Fibroblast of lung (primary cell): ENCODE data around the gene BCL10. TPM values are rescaled to one million over a fixed set of nuclear protein-coding genes. Genes with fewer than 3 reads are reported as not detected.

Source experiments
- DNase-seq, 2 donors: peaks; one replicate each; pipeline versions ENCODE4 v3.0.0 to v3.0.0-alpha.2; 2010; ENCODE audit warnings: low read depth in 2 of 2
- H2AFZ ChIP-seq: 2 replicates; pipeline ENCODE4 v1.5.1; 2012; ENCODE audit warnings: low read length, control low read depth, inconsistent platforms
- H3K27ac ChIP-seq: 2 replicates; pipeline ENCODE4 v1.5.1; 2011; ENCODE audit warnings: low read length, control low read depth; ENCODE audit not compliant: insufficient read depth
- H3K27me3 ChIP-seq: 2 replicates; pipeline ENCODE4 v1.5.1; 2011; ENCODE audit warnings: mild to moderate bottlenecking, low read length; ENCODE audit not compliant: control insufficient read depth, insufficient read depth
- H3K36me3 ChIP-seq: 2 replicates; pipeline ENCODE4 v1.5.1; 2011; ENCODE audit warnings: low read length; ENCODE audit not compliant: control insufficient read depth, insufficient read depth
- H3K4me1 ChIP-seq: 2 replicates; pipeline ENCODE4 v1.5.1; 2011; ENCODE audit warnings: low read length; ENCODE audit not compliant: control insufficient read depth, insufficient read depth; ENCODE audit errors: extremely low read depth
- H3K4me2 ChIP-seq: 2 replicates; pipeline ENCODE4 v1.5.1; 2011; ENCODE audit warnings: low read length, control low read depth; ENCODE audit not compliant: insufficient read depth; ENCODE audit errors: extremely low read depth
- H3K4me3 ChIP-seq, 4 experiments: fragments of 200-600 bp in 1 of 4; sonication (generic) in 1 of 4; replicated peaks in 1 of 4; 2 replicates each; pipeline ENCODE4 v1.5.1; 2011 to 2016; ENCODE audit warnings: low read length in 4 of 4, low read depth in 3 of 4, mild to moderate bottlenecking in 3 of 4, control low read depth in 2 of 4, inconsistent platforms in 1 of 4, mixed read lengths in 1 of 4; ENCODE audit not compliant: insufficient read depth in 1 of 4; ENCODE audit errors: control extremely low read depth in 1 of 4
- H3K79me2 ChIP-seq: 2 replicates; pipeline ENCODE4 v1.5.1; 2012; ENCODE audit warnings: mild to moderate bottlenecking, low read length, inconsistent platforms; ENCODE audit not compliant: control insufficient read depth, insufficient read depth
- H3K9ac ChIP-seq: 2 replicates; pipeline ENCODE4 v1.5.1; 2011; ENCODE audit warnings: mild to moderate bottlenecking, low read length, control low read depth; ENCODE audit not compliant: insufficient read depth
- H3K9me3 ChIP-seq: 2 replicates; pipeline ENCODE4 v1.5.1; 2012; ENCODE audit warnings: low read depth, low read length; ENCODE audit not compliant: control insufficient read depth, insufficient read depth
- H4K20me1 ChIP-seq: 2 replicates; pipeline ENCODE4 v1.5.1; 2011; ENCODE audit warnings: low read length; ENCODE audit not compliant: control insufficient read depth, insufficient read depth; ENCODE audit errors: extremely low read depth
- EZH2 ChIP-seq: IDR thresholded peaks from 2 replicates; pipeline ENCODE4 v1.5.1; 2012; ENCODE audit warnings: low read length, control low read depth, mild to moderate bottlenecking; ENCODE audit errors: missing control alignments
- polyA plus RNA-seq, 2 donors: library from polyadenylated mRNA; depleted of rRNA in 1 of 2; stranded (reverse) in 1 of 2; unstranded in 1 of 2; fragments of >200 nt; gene quantifications; 2 replicates each; pipeline ENCODE4 v1.2.1, GENCODE V29; 2011 to 2012; ENCODE audit warnings: missing spikeins in 1 of 2
- total RNA-seq: library from RNA; depleted of rRNA; stranded (reverse); fragments of >200 nt; gene quantifications from 2 replicates; pipeline ENCODE4 v1.2.1, GENCODE V29; 2014
- TF ChIP-seq, protein P1 (sequence below), 2 donors: IDR thresholded peaks in 1 of 2; conservative IDR thresholded peaks in 1 of 2; 1 replicate in 1 of 2; 2 replicates in 1 of 2; pipeline ENCODE4 v1.5.1; 2011 to 2012; ENCODE audit warnings: low read length in 2 of 2, control low read depth in 1 of 2, inconsistent platforms in 1 of 2, low read depth in 1 of 2, mild to moderate bottlenecking in 1 of 2

BCL10 gene
- total and polyA plus RNA-seq, 2 donors (not counting 1 experiment from before 2014, with no cell fraction given): 18.8 to 30.2 TPM

- H3K4me1 ChIP-seq: peaks cover 12% of the 10 kb centered on the region
- H3K27me3 ChIP-seq: no peaks in the 10 kb centered on the region
- no peaks in the 10 kb centered on the region for H3K36me3 ChIP-seq
- H3K4me3 ChIP-seq: no peak overlapping the region
- H3K79me2 ChIP-seq: no peaks in the 10 kb centered on the region
- H2AFZ ChIP-seq: no peak overlapping the region
- H3K9me3 ChIP-seq: no peaks in the 10 kb centered on the region
- no peak overlapping the region for H3K9ac ChIP-seq
- no peak overlapping the region for H3K27ac ChIP-seq
- H3K4me2 ChIP-seq: no peak overlapping the region
- no peaks in the 10 kb centered on the region for H4K20me1 ChIP-seq
- DNase-seq: no peak
- no peak for TF ChIP-seq EZH2
- TF ChIP-seq, protein P1, sequence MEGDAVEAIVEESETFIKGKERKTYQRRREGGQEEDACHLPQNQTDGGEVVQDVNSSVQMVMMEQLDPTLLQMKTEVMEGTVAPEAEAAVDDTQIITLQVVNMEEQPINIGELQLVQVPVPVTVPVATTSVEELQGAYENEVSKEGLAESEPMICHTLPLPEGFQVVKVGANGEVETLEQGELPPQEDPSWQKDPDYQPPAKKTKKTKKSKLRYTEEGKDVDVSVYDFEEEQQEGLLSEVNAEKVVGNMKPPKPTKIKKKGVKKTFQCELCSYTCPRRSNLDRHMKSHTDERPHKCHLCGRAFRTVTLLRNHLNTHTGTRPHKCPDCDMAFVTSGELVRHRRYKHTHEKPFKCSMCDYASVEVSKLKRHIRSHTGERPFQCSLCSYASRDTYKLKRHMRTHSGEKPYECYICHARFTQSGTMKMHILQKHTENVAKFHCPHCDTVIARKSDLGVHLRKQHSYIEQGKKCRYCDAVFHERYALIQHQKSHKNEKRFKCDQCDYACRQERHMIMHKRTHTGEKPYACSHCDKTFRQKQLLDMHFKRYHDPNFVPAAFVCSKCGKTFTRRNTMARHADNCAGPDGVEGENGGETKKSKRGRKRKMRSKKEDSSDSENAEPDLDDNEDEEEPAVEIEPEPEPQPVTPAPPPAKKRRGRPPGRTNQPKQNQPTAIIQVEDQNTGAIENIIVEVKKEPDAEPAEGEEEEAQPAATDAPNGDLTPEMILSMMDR (conservative IDR thresholded peaks at IDR 0.05 in 1 of 2, IDR thresholded peaks at IDR 0.05 in 1 of 2; ENCODE audit: low read depth in 1 of 2, low read length in 2 of 2): no peak
Observed at GRCh38 chr1:85308833-85309350, 32.5 kb upstream of the BCL10 start.

GRCh38 chr1:85307987-85308832, 31.8 kb upstream of the BCL10 start:
- TF ChIP-seq EZH2: no peak
- TF ChIP-seq, protein P1 (conservative IDR thresholded peaks at IDR 0.05 in 1 of 2, IDR thresholded peaks at IDR 0.05 in 1 of 2; ENCODE audit: low read depth in 1 of 2, low read length in 2 of 2): peak; percentile 99
- H3K9me3 ChIP-seq: no peaks in the 10 kb centered on the region
- peak overlapping the region; percentile 19 for H2AFZ ChIP-seq
- H3K9ac ChIP-seq: no peak overlapping the region
- no peaks in the 10 kb centered on the region for H3K79me2 ChIP-seq
- H4K20me1 ChIP-seq: no peaks in the 10 kb centered on the region
- peaks cover 5% of the 10 kb centered on the region for H3K4me1 ChIP-seq
- H3K36me3 ChIP-seq: no peaks in the 10 kb centered on the region
- H3K27me3 ChIP-seq: no peaks in the 10 kb centered on the region
- no peak overlapping the region for H3K4me3 ChIP-seq
- H3K4me2 ChIP-seq: no peak overlapping the region
- no peak overlapping the region for H3K27ac ChIP-seq
- DNase-seq: peak; percentile 79 to 88

DNA sequence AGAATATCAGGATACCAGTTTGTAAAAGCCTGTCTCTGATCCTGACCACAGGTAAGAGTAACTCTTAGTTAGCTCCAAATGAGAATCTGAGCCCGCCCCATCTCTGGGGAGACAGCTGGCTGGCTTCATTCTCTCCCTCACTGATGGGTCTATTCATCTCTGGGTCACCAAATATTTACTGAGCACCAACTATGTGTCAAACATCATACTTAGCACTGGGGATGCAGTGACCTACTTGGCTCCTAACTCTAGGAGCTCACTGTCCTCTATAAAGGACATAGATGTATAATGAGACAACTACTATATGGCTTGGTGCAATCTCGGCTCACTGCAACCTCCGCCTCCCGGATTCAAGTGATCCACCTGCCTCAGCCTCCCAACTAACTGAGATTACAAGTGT, 29.8 kb upstream of the BCL10 start:
- Histone ChIP-seq H3K79me2 (no peaks in the 10 kb centered on the region), H3K4me2 (no peak overlapping the region), H3K4me1 (no peaks in the 10 kb centered on the region), H3K9ac (no peak overlapping the region), H3K9me3 (no peaks in the 10 kb centered on the region), H2AFZ (no peak overlapping the region), H3K36me3 (no peaks in the 10 kb centered on the region), H4K20me1 (no peaks in the 10 kb centered on the region), H3K27me3 (no peaks in the 10 kb centered on the region), H3K27ac (no peak overlapping the region), H3K4me3 (no peak overlapping the region)
- TF ChIP-seq EZH2: no peak
- TF ChIP-seq, protein P1 (conservative IDR thresholded peaks at IDR 0.05 in 1 of 2, IDR thresholded peaks at IDR 0.05 in 1 of 2; ENCODE audit: low read depth in 1 of 2, low read length in 2 of 2): no peak
- DNase-seq: no peak
